HG03432 (cell line): ENCODE measurements around the gene POU6F2.
"Not testable (repeated sequence)": the region's sequence is repeated elsewhere in the genome, so short reads cannot be mapped to it uniquely, and the experiment has no call there.

Experiments used
- ATAC-seq: cut with Tn5 transposase; IDR thresholded peaks from one replicate; pipeline ENCODE4 v1.9.1; 2021; ENCODE audit warnings: mild to moderate bottlenecking, moderate library complexity; ENCODE audit not compliant: unreplicated experiment

The POU6F2 gene

GRCh38 chr7:39295796-39296195 is 318.1 kb downstream of the POU6F2 start:
- no peak for ATAC-seq

- no peak for ATAC-seq
These were observed 322.0 kb downstream of the POU6F2 start for GRCh38 chr7:39299695-39300094.

- ATAC-seq: no peak
These were observed 322.6 kb downstream of the POU6F2 start for GRCh38 chr7:39300276-39300675.

- ATAC-seq: no peak
These were observed 323.8 kb downstream of the POU6F2 start for GRCh38 chr7:39301543-39301942.

GRCh38 chr7:39304178-39304577 is 326.5 kb downstream of the POU6F2 start:
- ATAC-seq: no peak

GRCh38 chr7:39304668-39305405 is 327.1 kb downstream of the POU6F2 start:
- no peak for ATAC-seq

- no peak for ATAC-seq
These were observed 328.4 kb downstream of the POU6F2 start for GRCh38 chr7:39306016-39306570.

- no peak for ATAC-seq
These were observed 333.0 kb downstream of the POU6F2 start for GRCh38 chr7:39310699-39311098.

- no peak for ATAC-seq
These were observed 334.7 kb downstream of the POU6F2 start for GRCh38 chr7:39312254-39312989.

GRCh38 chr7:39313376-39313775 is 335.7 kb downstream of the POU6F2 start:
- ATAC-seq: no peak

- no peak for ATAC-seq
These were observed 336.3 kb downstream of the POU6F2 start for GRCh38 chr7:39313974-39314373.

- no peak for ATAC-seq
These were observed 339.4 kb downstream of the POU6F2 start for GRCh38 chr7:39317107-39317506.

- no peak for ATAC-seq
These were observed 340.2 kb downstream of the POU6F2 start for GRCh38 chr7:39317896-39318295.

- no peak for ATAC-seq
These were observed 343.5 kb downstream of the POU6F2 start for GRCh38 chr7:39321245-39321644.

GRCh38 chr7:39321909-39322498 is 344.3 kb downstream of the POU6F2 start:
- no peak for ATAC-seq

- ATAC-seq: no peak
These were observed 346.5 kb downstream of the POU6F2 start for GRCh38 chr7:39324139-39324760.

- not testable (repeated sequence) for ATAC-seq
These were observed 353.9 kb downstream of the POU6F2 start for GRCh38 chr7:39331607-39332006.

- no peak for ATAC-seq
These were observed 354.4 kb downstream of the POU6F2 start for GRCh38 chr7:39332142-39332541.

- ATAC-seq: no peak
These were observed 356.0 kb downstream of the POU6F2 start for GRCh38 chr7:39333701-39334100.

- no peak for ATAC-seq
These were observed 358.7 kb downstream of the POU6F2 start for GRCh38 chr7:39336442-39336841.

- no peak for ATAC-seq
These were observed 361.0 kb downstream of the POU6F2 start for GRCh38 chr7:39338716-39339115.
